ENCODE data around the gene NBDY. TPM values are rescaled to one million over a fixed set of nuclear protein-coding genes. Genes with fewer than 3 reads are reported as not detected.

The NBDY gene
- total and polyA plus RNA-seq, 2 of the 13 experiments (the other 11 are each of a cell fraction or from before 2014, with no cell fraction given): 1.4 to 1.7 TPM

DNA sequence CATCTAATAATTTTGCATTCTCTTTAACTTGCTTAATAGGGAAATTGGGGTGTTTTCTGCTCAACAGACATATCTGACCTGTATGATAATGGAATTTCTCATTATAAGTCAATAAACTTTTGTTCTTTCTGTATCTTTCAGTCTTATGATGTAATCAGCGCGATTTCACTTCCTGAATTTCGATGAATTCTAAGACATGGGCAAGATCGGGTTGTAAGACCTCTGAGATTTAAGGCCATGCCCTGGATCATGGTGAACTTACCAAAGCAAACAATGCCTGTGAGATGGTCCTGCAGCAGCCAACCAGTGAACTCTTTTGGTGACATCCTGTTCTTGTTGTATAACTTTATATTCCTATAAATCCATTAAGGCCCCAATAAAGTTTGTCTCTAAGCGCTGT, 88.1 kb downstream of the NBDY start:
- intact Hi-C loops (cut with micrococcal nuclease; ENCODE audit: unreplicated experiment): no loop called here
- Histone ChIP-seq H3K4me2 (ENCODE audit: low read depth, low read length) (no peak overlapping the region), H3K4me3 (replicated peaks in 1 of 3; ENCODE audit: insufficient read depth in 1 of 3, low read depth in 2 of 3, low read length in 3 of 3) (no peak overlapping the region), H3K9ac (ENCODE audit: insufficient read depth, low read depth, low read length) (no peak overlapping the region), H3K27me3 (ENCODE audit: control insufficient read depth in 1 of 2, insufficient read depth in 2 of 2, low read length in 2 of 2) (no peaks in the 10 kb centered on the region), H3K36me3 (replicated peaks in 1 of 2; ENCODE audit: control insufficient read depth in 1 of 2, insufficient read depth in 2 of 2, low read length in 2 of 2) (no peaks in the 10 kb centered on the region), H4K20me1 (ENCODE audit: insufficient read depth, low read length) (no peaks in the 10 kb centered on the region), H3K27ac (ENCODE audit: extremely low read length, insufficient read depth, low read length) (no peak overlapping the region), H2AFZ (ENCODE audit: low read length) (no peak overlapping the region), H3K9me3 (ENCODE audit: low read length) (no peaks in the 10 kb centered on the region), H3K79me2 (ENCODE audit: insufficient read depth, low read length) (no peaks in the 10 kb centered on the region), H3K4me1 (ENCODE audit: insufficient read depth, low read length) (no peaks in the 10 kb centered on the region)
- no peak for TF ChIP-seq ZNF75D (CRISPR knock-in tag; IDR thresholded peaks at IDR 0.05; ENCODE audit: borderline replicate concordance)
- no peak for TF ChIP-seq NR2F1 (CRISPR knock-in tag; IDR thresholded peaks at IDR 0.05)
- TF ChIP-seq ZSCAN25 (CRISPR knock-in tag; IDR thresholded peaks at IDR 0.05): no peak
- TF ChIP-seq YEATS4 (CRISPR knock-in tag; IDR thresholded peaks at IDR 0.05; ENCODE audit: borderline replicate concordance): no peak
- TF ChIP-seq, protein P1, sequence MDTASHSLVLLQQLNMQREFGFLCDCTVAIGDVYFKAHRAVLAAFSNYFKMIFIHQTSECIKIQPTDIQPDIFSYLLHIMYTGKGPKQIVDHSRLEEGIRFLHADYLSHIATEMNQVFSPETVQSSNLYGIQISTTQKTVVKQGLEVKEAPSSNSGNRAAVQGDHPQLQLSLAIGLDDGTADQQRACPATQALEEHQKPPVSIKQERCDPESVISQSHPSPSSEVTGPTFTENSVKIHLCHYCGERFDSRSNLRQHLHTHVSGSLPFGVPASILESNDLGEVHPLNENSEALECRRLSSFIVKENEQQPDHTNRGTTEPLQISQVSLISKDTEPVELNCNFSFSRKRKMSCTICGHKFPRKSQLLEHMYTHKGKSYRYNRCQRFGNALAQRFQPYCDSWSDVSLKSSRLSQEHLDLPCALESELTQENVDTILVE (CRISPR knock-in tag; IDR thresholded peaks at IDR 0.05): no peak
- no peak for TF ChIP-seq GZF1 (CRISPR knock-in tag; IDR thresholded peaks at IDR 0.05)
- TF ChIP-seq, protein P2, sequence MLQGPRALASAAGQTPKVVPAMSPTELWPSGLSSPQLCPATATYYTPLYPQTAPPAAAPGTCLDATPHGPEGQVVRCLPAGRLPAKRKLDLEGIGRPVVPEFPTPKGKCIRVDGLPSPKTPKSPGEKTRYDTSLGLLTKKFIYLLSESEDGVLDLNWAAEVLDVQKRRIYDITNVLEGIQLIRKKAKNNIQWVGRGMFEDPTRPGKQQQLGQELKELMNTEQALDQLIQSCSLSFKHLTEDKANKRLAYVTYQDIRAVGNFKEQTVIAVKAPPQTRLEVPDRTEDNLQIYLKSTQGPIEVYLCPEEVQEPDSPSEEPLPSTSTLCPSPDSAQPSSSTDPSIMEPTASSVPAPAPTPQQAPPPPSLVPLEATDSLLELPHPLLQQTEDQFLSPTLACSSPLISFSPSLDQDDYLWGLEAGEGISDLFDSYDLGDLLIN (CRISPR knock-in tag; IDR thresholded peaks at IDR 0.05; ENCODE audit: borderline replicate concordance): no peak
- no peak for TF ChIP-seq SRF (IDR thresholded peaks at IDR 0.05; ENCODE audit: low read depth, low read length)
- no peak for TF ChIP-seq KLF6 (CRISPR knock-in tag; IDR thresholded peaks at IDR 0.05)
- TF ChIP-seq BCL6 (CRISPR knock-in tag; IDR thresholded peaks at IDR 0.05): no peak
- TF ChIP-seq ZNF558 (CRISPR knock-in tag; IDR thresholded peaks at IDR 0.05; ENCODE audit: borderline replicate concordance): no peak
- no peak for TF ChIP-seq DNMT1 (CRISPR knock-in tag; IDR thresholded peaks at IDR 0.05)
- no peak for TF ChIP-seq SOX6 (IDR thresholded peaks at IDR 0.05)
- no peak for TF ChIP-seq SOX6 (CRISPR knock-in tag; IDR thresholded peaks at IDR 0.05)
- TF ChIP-seq, protein P3, sequence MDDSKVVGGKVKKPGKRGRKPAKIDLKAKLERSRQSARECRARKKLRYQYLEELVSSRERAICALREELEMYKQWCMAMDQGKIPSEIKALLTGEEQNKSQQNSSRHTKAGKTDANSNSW (CRISPR knock-in tag; IDR thresholded peaks at IDR 0.05; ENCODE audit: borderline replicate concordance): no peak
- no peak for TF ChIP-seq RAD51 (IDR thresholded peaks at IDR 0.05; ENCODE audit: borderline replicate concordance)
- no peak for TF ChIP-seq PHF5A (CRISPR knock-in tag; IDR thresholded peaks at IDR 0.05; ENCODE audit: low read depth, unreplicated experiment)
- no peak for TF ChIP-seq ZSCAN22 (CRISPR knock-in tag; IDR thresholded peaks at IDR 0.05)
- no peak for TF ChIP-seq SAFB2 (CRISPR knock-in tag; IDR thresholded peaks at IDR 0.05; ENCODE audit: borderline replicate concordance, low read depth)
- TF ChIP-seq, protein P4, sequence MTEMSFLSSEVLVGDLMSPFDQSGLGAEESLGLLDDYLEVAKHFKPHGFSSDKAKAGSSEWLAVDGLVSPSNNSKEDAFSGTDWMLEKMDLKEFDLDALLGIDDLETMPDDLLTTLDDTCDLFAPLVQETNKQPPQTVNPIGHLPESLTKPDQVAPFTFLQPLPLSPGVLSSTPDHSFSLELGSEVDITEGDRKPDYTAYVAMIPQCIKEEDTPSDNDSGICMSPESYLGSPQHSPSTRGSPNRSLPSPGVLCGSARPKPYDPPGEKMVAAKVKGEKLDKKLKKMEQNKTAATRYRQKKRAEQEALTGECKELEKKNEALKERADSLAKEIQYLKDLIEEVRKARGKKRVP (CRISPR knock-in tag; IDR thresholded peaks at IDR 0.05): no peak
- no peak for TF ChIP-seq ZNF124 (CRISPR knock-in tag; IDR thresholded peaks at IDR 0.05)
- DNase-seq (ENCODE audit: low spot score) (no peak), ATAC-seq (no peak), FAIRE-seq (no peak)
- in situ Hi-C loops (cut with HindIII; ENCODE audit: extremely low pct_ligation_motif_present, low pct_unique_long_range_greater_than_20kb): loop anchor here (25.0 kb wide), 1 partner anchor 170 kb away; the partner anchor contains the start of gene SPIN3
- CTCF ChIA-PET (ENCODE audit: low intra/inter-chr PET ratio, low total read pairs): no interaction called here
- WGBS (ENCODE audit: low lambda C conversion rate): 88% methylated on average over 5 of the region's 5 CpGs
- POLR2A ChIA-PET: no interaction called here
- no TSS peak for BruUV-seq (replicated peaks)
